GM12865 (cell line): Measurements from ENCODE around the gene MAFF.
A peak's percentile ranks its signal among the peaks of the same experiment; 100 is the strongest.

Experiments
- DNase-seq: peaks from one replicate; pipeline ENCODE4 v3.0.0; 2010; ENCODE audit warnings: low read depth
- H3K4me3 ChIP-seq: 2 replicates; pipeline ENCODE4 v1.5.1; 2011; ENCODE audit warnings: mild to moderate bottlenecking, low read depth, low read length, control low read depth
- TF ChIP-seq, protein P1 (sequence below): IDR thresholded peaks from 2 replicates; pipeline ENCODE4 v1.5.1; 2011; ENCODE audit warnings: low read length, control low read depth, low read depth, inconsistent platforms; ENCODE audit not compliant: insufficient read depth; ENCODE audit errors: missing control alignments

Gene MAFF

GRCh38 chr22:38205261-38206128, 3.7 kb downstream of the MAFF start:
- no peak overlapping the region for H3K4me3 ChIP-seq
- TF ChIP-seq, protein P1, sequence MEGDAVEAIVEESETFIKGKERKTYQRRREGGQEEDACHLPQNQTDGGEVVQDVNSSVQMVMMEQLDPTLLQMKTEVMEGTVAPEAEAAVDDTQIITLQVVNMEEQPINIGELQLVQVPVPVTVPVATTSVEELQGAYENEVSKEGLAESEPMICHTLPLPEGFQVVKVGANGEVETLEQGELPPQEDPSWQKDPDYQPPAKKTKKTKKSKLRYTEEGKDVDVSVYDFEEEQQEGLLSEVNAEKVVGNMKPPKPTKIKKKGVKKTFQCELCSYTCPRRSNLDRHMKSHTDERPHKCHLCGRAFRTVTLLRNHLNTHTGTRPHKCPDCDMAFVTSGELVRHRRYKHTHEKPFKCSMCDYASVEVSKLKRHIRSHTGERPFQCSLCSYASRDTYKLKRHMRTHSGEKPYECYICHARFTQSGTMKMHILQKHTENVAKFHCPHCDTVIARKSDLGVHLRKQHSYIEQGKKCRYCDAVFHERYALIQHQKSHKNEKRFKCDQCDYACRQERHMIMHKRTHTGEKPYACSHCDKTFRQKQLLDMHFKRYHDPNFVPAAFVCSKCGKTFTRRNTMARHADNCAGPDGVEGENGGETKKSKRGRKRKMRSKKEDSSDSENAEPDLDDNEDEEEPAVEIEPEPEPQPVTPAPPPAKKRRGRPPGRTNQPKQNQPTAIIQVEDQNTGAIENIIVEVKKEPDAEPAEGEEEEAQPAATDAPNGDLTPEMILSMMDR = no peak
- DNase-seq = no peak

GRCh38 chr22:38207898-38208432, 6.2 kb downstream of the MAFF start:
- TF ChIP-seq, protein P1 = no peak
- DNase-seq = no peak
- H3K4me3 ChIP-seq = no peak overlapping the region

GRCh38 chr22:38208551-38208968, 6.8 kb downstream of the MAFF start:
- TF ChIP-seq, protein P1 = no peak

DNA sequence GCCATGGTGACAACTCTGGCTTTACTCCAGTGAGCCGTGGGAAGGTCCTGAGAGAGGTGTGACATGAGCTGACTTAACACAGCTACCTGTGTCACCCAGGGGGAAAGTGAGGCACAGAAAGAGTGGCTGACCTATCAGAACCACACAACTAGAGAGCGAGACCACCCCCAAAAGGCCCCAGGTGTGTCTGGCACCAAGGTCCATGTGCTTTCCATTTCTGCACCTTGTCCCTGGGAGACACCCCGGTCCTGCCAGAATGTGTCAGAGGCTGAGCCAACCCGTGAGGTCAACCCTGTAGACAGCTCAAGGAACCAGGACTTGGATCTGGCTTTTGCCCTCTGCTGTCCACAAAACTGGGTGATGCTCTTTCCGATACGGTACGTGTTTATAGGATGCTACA, 9.8 kb downstream of the MAFF start:
- no peak for DNase-seq
- TF ChIP-seq, protein P1 = no peak
- H3K4me3 ChIP-seq = no peak overlapping the region

More at GRCh38 chr22:38208551-38208968, 6.8 kb downstream of the MAFF start:
- no peak overlapping the region for H3K4me3 ChIP-seq
- DNase-seq = no peak

DNA sequence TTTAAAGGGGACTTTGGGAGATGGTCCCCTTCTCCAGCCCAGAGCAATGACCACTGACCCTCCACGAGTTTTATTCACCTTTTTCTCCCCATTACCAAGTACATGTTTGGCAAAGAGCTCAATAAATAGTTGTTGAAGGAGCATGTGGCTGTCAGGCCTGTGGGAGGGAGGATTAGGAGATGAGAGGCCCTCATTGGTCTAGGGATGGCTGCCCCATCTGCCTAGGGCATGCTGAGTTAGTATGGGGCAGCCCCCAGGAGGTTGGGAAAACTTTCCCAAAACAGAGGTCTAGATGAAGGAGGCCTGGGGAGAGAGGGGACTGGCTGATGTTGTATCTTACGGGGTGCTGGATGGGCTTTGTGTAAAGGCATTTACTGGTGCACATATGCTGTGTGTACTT, 10.6 kb downstream of the MAFF start:
- DNase-seq = no peak
- no peak overlapping the region for H3K4me3 ChIP-seq
- TF ChIP-seq, protein P1 = no peak

DNA sequence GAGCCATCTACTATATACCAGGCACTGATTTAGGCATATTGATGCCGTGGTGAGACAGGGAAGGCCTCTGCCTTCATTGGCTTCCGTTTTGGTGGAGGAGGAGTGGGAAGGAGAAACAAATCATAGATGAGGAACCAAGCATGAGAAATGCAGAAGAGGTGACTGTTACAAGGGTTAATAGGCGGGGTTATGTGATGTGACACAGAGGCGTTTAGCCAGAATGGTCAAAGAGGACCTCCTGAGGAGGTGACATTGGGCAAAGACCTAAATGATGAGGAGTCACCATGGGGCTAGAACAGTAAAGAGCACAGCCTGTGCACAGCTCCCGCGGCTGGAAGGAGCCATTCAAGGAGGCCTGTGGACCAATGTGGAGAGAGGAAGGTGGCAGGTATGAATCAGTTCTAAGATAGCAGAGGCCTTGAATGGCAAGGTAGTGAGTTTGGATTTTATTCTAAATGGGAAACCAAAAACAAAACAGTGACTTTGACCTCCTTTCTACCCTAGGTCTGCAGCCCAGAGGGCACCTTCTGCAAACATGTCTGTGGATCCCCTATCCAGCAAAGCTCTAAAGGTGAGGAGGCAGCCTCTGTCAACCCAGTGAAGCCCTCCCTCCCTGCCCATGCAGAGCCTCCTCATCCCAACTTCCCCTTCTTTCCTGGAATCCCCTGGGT, 11.7 kb downstream of the MAFF start:
- H3K4me3 ChIP-seq = peak overlapping the region; percentile 76
- TF ChIP-seq, protein P1 = no peak
- peak; percentile 48 for DNase-seq

GRCh38 chr22:38213990-38214301, 12.2 kb downstream of the MAFF start:
- TF ChIP-seq, protein P1 = no peak
- peak overlapping the region; percentile 76 for H3K4me3 ChIP-seq
- peak; percentile 56 for DNase-seq
